Left lung (tissue), 10 donors: ENCODE measurements around the gene OTOG. TPM values are rescaled to one million over a fixed set of nuclear protein-coding genes. Genes with fewer than 3 reads are reported as not detected.

Experiments
- ATAC-seq: fragments of 200-7000 bp; cut with Tn5 transposase; one replicate; pipeline ENCODE4 v1.9.1; 2020; ENCODE audit warnings: moderate library complexity
- DNase-seq, 4 donors: peaks; one replicate each; pipeline ENCODE4 v3.0.0-alpha.2; 2013 to 2020
- H3K27ac ChIP-seq, 2 donors: fragments of 200-600 bp; sonication (generic) in 1 of 2; one replicate each; pipeline versions ENCODE4 v1.5.0 to v1.8.0; 2020 to 2021
- H3K27me3 ChIP-seq, 2 donors: fragments of 200-600 bp; sonication (generic) in 1 of 2; one replicate each; pipeline versions ENCODE4 v1.5.0 to v1.8.0; 2020 to 2021
- H3K36me3 ChIP-seq, 2 donors: fragments of 200-600 bp; sonication (generic) in 1 of 2; one replicate each; pipeline versions ENCODE4 v1.5.0 to v1.8.0; 2020 to 2021
- H3K4me1 ChIP-seq, 2 donors: fragments of 200-600 bp; one replicate each; pipeline ENCODE4 v1.8.0; 2021
- H3K4me3 ChIP-seq, 2 donors: fragments of 200-600 bp; sonication (generic) in 1 of 2; one replicate each; pipeline versions ENCODE4 v1.5.0 to v1.8.0; 2020 to 2021; ENCODE audit warnings: mild to moderate bottlenecking in 1 of 2
- H3K9me3 ChIP-seq, 2 donors: fragments of 200-600 bp; sonication (generic) in 1 of 2; one replicate each; pipeline versions ENCODE4 v1.5.0 to v1.8.0; 2020 to 2021
- CTCF ChIP-seq, 2 donors: fragments of 200-600 bp; sonication (generic) in 1 of 2; IDR thresholded peaks; one replicate each; pipeline versions ENCODE4 v1.5.0 to v1.8.0; 2021; ENCODE audit warnings: antibody characterized with exemption in 2 of 2
- intact Hi-C, 2 donors: fragments of 100-400 bp; cut with DNase I; formaldehyde crosslinking; loops; one replicate each; pipeline versions ENCODE4 v1.11.2 to v1.14.2; 2022
- polyA plus RNA-seq, 6 donors: library from polyadenylated mRNA; unstranded; fragments of 120-200 nt; gene quantifications; one replicate each; pipeline ENCODE4 v1.2.1, GENCODE V29; 2013; ENCODE audit not compliant: insufficient read length in 6 of 6
- total RNA-seq, 2 donors: library from RNA; stranded (reverse); fragmentation: NEBNext Ultra II Directional; extraction: Animal tissue kit (Norgen Biotek cat#: 25700); gene quantifications; one replicate each; pipeline ENCODE4 v1.2.1, GENCODE V29; 2021
- donor health status: DM: no; HTN: yes; CAD: no.
- donor health status: DM: no; HTN: no; CAD: no.

The OTOG gene
- total and polyA plus RNA-seq, 8 donors = 0.04 to 0.24 (median 0.11) TPM; not detected in 2

GRCh38 chr11:17692931-17693330 lies 145.9 kb downstream of the OTOG start:
- no peak overlapping the region for H3K4me3 ChIP-seq
- no peaks in the 10 kb centered on the region for H3K4me1 ChIP-seq
- H3K27ac ChIP-seq = no peak overlapping the region
- no peaks in the 10 kb centered on the region for H3K36me3 ChIP-seq
- no peaks in the 10 kb centered on the region for H3K9me3 ChIP-seq
- no peak for DNase-seq
- ATAC-seq = no peak
- intact Hi-C loops = no loop called here
- TF ChIP-seq CTCF (IDR thresholded peaks at IDR 0.05) = no peak
- peaks cover 30 to 75% of the 10 kb centered on the region in 2 donors for H3K27me3 ChIP-seq

- DNase-seq = no peak
- Histone ChIP-seq H3K4me3 (no peak overlapping the region), H3K27me3 (peaks cover 30 to 79% of the 10 kb centered on the region in 2 donors)
Measured at GRCh38 chr11:17693531-17693930, 146.5 kb downstream of the OTOG start.

GRCh38 chr11:17694494-17695110 lies 147.5 kb downstream of the OTOG start:
- no peak for DNase-seq
- H3K4me1 ChIP-seq = no peaks in the 10 kb centered on the region
- H3K27ac ChIP-seq = no peak overlapping the region
- no peak overlapping the region for H3K4me3 ChIP-seq
- no peaks in the 10 kb centered on the region for H3K9me3 ChIP-seq
- ATAC-seq = no peak
- no peaks in the 10 kb centered on the region for H3K36me3 ChIP-seq
- H3K27me3 ChIP-seq = peaks cover 30 to 74% of the 10 kb centered on the region in 2 donors
- intact Hi-C loops = no loop called here
- TF ChIP-seq CTCF (IDR thresholded peaks at IDR 0.05) = no peak

More at GRCh38 chr11:17693531-17693930, 146.5 kb downstream of the OTOG start:
- Histone ChIP-seq H3K27ac (no peak overlapping the region), H3K4me1 (no peaks in the 10 kb centered on the region), H3K36me3 (no peaks in the 10 kb centered on the region), H3K9me3 (no peaks in the 10 kb centered on the region)
- no peak for TF ChIP-seq CTCF (IDR thresholded peaks at IDR 0.05)
- intact Hi-C loops = no loop called here
- ATAC-seq = no peak

- Histone ChIP-seq H3K27ac (no peak overlapping the region), H3K4me1 (no peaks in the 10 kb centered on the region), H3K36me3 (no peaks in the 10 kb centered on the region), H3K4me3 (no peak overlapping the region), H3K9me3 (no peaks in the 10 kb centered on the region), H3K27me3 (peaks cover 30 to 69% of the 10 kb centered on the region in 2 donors)
- intact Hi-C loops = no loop called here
- DNase-seq = no peak
- no peak for TF ChIP-seq CTCF (IDR thresholded peaks at IDR 0.05)
- no peak for ATAC-seq
Measured at GRCh38 chr11:17695454-17696441, 148.7 kb downstream of the OTOG start.

- intact Hi-C loops = no loop called here
- peaks cover 30 to 64% of the 10 kb centered on the region in 2 donors for H3K27me3 ChIP-seq
- TF ChIP-seq CTCF (IDR thresholded peaks at IDR 0.05) = no peak
- H3K27ac ChIP-seq = no peak overlapping the region
- H3K36me3 ChIP-seq = no peaks in the 10 kb centered on the region
- no peak for DNase-seq
- H3K9me3 ChIP-seq = no peaks in the 10 kb centered on the region
- no peak overlapping the region for H3K4me3 ChIP-seq
- no peak for ATAC-seq
- H3K4me1 ChIP-seq = no peaks in the 10 kb centered on the region
Measured at GRCh38 chr11:17696741-17697140, 149.7 kb downstream of the OTOG start.
